GM19463 (cell line): ENCODE data around the gene NOL4L.
"Not testable (repeated sequence)": the region's sequence is repeated elsewhere in the genome, so short reads cannot be mapped to it uniquely, and the experiment has no call there.

Experiments used
- ATAC-seq: cut with Tn5 transposase; IDR thresholded peaks from one replicate; pipeline ENCODE4 v1.9.1; 2021; ENCODE audit warnings: mild to moderate bottlenecking, moderate library complexity; ENCODE audit not compliant: unreplicated experiment

NOL4L gene

DNA sequence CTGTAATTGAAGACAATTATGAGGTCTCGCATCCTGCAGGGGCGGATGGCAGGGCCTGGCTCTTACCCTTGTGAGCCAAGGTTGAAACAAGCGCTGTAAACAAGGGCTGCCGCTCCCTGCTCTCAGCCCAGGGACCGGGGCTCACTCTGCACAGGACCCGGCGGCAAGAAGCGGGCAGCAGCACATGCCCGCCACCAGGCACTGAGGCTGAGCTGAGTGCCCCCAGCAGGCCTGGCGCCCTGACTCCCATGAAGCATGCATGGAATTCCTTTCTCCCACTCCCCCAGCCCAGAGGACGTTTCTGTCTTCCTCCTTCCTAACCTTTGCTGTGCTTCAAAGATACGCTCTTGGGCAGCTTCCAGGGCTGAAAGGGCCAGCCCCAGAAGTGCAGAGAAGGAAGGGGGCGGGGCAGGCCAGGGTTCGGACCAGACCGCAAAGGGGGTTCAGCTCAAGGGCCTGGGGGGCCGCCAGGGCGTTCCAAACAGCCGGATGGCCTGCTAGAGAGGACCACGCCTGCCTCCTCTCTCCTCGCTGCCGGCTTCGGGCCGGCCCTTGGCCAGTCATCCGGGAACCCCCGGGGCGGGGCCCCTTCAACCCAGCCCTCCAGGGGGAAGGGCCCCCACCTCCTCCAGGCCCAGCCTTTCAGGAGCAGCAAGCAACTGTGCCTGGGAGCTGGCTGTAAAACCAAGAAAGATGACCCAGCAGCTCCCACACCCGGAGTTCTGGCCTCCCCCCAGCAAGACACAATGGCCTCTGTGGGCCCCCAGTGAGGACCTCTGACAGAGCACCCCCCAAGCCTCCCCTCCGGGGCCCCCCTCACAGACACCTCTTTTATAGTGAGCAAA lies 109.9 kb downstream of the NOL4L start:
- ATAC-seq, result peak; percentile 69

DNA sequence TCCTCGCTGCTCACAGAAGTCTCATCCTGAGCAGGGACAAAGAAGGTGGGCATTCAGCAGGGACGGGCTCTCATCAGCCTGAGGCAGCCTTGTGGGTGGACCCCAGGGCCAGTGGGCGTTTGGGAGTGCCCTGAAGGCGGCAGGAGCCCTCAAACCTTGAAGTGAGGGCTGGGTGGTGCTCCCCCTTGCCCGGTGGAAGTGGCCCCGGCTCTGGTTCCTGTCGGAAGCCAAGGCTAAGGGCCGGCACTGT lies 110.5 kb downstream of the NOL4L start:
- ATAC-seq, result no peak

DNA sequence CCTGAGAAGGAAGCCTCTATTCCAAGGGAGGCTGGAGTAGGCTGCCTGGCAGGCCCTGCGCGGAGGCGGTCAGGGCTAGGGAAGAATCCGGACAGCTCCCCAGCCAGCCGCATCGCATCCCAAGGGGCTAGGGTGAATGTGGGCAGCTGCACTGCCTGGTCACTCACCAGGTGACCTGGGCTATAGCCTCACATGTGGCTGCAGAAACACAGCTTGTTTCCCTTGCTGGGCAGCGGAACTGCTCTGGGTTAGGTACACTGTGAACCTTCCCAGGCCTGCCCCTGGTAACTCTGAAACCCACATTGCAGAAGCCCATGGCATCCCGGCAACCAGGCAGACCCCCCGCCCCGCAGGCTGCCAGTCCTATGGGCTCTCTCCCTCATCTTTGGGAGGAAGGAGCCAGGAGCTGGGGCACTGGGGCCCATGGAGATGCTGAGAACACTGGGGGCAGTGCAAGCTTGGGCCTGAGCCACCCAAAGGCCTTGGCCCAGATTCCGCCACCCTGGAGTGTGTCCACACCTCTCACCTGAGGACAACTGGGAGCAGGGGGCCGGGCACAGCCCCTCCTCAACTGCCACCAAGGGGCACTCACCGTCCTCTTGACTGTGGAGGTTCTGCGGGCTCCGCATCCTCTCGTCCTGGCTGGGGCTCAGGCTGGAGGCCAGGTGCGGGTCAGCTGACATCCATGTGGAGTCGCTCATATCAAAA lies 111.0 kb downstream of the NOL4L start:
- no peak for ATAC-seq

DNA sequence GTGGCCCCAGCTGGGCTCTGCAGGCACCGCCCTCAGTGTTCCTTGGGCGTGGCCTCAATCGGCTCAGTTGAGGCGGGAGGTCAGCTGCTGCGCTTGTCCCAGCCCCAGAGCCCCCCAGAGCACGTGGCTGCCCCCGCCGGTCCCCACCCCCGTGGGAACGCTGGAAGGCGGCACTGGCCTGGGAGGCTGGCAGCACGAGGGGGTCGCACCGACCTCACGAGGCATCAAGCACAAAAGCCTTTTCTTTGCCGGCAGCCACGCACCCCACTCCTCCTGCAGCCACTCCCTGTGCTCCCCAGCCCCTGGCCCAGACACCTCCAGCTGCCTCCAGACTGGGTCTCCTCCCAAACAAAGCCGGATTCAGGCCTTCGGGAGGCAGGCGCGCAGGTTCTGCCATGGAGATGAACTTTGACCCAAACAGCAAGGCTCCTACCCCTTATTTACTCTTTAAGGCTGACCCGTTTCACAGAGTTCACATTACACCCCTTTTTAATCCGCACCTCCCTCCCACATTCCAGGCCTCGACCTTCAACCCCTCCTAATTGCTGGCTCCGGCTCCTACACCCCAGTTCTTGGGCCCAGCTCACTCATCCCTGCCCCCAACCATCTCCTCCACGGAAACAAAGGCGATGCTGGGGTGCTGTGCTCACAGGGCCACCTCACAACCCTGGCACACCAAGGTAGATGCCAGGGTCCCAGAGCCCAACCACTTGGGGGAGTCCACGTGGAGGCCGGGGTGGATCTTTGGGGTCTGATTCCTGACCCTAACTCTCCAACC lies 111.7 kb downstream of the NOL4L start:
- ATAC-seq, result no peak

DNA sequence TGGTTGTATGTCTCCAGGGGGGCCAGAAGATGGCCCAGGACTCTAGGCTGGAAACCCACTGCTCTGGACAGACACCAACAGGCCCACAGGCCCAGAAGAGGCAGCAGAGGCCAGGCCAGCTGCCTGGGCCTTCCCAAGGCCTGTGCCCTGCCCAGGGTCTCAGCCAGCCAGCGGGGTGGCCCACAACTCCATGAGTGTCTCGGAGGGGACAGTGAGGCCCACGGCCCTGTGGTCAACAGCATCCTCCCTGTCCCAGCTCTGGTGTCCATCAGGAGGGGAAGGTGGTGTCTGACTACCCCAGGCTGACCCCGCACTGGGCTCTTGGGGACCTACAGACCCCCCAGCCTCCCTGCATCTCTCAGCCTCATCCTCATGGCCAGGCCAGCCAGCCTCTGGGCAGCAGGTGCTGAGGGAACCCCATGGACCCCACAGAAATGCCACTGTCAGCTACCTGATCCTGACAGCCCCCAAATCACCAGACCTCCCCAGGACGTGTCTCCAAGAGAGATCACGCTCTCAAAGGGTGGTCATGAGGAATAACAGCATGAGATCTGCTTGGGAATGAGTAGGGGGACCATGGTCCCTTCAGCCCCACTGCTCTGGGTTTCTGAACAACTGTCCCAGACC lies 112.4 kb downstream of the NOL4L start:
- no peak for ATAC-seq

DNA sequence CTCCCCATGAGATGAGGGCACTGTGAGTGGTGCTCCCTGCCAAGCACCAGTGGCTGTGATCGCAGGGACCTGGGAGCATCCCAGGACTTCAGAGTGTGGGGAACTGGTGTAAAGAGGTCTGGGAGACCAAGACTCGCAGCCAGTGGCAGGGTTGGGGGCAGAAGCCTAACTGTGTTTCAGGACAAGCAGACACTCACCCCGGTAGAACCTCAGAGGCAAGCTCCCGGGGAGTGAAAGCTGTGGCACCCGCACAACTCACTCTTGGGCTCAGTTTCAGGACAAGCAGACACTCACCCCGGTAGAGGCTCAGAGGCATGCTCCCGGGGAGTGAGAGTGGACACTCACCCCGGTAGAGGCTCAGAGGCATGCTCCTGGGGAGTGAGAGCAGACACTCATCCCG lies 114.2 kb downstream of the NOL4L start:
- no peak for ATAC-seq

DNA sequence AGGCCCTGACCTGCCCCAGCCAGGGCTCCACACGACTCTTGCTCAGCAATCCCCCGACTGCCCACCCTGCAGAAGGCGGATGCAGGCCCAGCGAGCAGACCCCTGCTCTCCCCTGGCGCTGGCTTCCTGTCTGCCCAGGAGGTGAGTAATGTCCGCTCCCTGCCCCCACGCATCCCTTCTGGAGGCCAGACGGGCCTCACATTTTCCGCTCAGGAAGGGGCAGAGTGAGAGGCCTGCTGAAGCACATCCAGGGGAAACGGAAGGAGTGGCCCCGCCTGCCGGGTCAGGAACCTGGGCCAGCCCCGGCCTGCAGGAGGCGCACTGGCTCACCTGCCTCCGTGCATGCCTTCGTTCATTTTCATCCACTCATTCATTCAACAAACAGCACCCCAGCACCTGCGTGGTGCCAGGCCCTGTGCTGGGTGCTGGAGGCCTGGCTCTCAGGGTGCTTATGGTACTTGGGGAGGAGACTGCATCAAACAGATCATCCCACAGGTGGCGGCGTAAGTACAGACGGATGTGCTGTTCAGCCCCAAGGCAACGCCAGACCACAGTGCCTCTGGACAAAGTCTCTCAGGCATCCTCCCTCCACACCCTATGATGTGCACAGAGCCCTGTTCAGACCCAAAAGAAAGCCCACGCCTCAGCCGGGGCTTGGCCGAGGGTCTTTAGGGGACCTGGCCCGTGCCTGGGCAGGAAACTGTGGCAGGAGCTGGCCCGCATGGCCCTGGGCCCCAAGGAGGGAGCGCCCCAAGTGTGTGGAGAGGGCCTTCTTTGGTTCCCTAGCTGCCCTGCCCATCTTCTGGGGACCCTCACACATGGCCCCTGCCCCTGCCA lies 114.9 kb downstream of the NOL4L start:
- no peak for ATAC-seq

DNA sequence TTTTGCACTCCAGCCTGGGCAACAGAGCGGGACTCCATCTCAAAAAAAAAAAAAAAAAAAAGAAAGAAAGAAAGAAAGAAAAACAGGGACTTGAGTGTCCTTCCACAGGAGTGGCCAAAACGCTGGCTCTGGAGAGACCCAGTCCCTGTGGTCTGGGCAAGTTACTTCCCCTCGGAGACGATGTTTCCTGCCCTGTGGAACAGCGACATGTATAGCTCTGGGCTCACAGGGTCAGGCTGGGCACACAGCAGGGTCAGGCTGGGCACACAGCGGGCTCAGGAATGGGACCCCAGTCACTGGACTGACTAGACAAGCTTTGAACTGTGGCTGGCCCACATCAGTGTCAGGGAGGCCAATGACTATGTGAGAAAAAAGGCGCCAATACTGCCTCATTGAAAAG lies 116.3 kb downstream of the NOL4L start:
- no peak for ATAC-seq

DNA sequence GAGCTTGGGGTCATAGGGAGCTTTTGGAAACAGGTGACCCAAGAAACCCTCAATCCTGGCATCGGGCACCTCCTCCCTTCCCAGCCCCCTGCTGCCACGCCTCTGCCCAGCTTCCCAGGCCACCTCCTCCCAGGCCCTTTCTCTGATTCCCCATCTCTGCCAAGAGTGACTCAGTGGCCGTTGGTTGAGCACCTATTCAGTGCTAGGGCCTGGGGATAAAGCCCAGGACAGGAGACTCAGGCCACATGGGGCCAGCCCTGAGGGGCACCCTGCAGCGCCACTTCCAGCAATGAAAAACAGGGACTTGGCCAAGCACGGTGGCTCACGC lies 116.9 kb downstream of the NOL4L start:
- no peak for ATAC-seq

DNA sequence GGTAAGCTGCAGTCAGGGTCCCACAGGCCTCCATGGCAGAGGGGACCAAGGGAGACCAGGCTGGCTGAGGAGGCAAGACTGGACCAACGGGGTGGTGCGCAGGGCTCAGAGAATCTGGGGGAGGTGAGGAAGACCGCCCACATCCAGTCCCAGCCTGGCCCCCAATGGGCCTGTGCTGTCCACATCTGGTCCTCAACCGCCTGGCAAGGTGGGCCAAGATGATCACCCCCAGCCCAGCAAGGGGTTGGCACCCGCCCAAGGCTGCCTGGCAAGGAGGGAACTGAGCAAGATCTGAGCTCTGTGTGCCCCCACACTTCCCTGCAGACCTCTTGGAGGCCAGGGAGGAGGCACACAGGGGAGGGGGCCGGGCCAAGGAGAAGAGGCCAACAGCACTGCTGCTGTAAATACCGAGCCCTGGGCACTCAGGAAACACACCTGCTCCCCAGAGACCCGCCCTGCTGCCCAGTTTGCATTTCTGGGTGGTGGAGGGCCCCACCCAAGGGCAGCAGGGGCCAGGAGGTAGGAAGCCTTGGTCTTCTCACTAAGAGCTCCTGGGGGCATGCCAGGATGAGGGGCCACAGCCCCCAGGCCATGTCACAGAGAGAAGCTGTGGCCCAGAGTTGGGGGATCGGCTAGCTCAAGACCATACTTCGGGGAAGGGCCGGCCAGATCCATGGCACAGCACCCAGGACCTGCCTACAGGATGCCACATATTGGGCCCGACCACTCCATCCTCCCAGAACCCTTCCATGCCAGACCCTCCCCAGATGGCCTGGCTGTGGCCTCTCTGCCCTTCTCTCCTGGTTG lies 117.4 kb downstream of the NOL4L start:
- no peak for ATAC-seq

DNA sequence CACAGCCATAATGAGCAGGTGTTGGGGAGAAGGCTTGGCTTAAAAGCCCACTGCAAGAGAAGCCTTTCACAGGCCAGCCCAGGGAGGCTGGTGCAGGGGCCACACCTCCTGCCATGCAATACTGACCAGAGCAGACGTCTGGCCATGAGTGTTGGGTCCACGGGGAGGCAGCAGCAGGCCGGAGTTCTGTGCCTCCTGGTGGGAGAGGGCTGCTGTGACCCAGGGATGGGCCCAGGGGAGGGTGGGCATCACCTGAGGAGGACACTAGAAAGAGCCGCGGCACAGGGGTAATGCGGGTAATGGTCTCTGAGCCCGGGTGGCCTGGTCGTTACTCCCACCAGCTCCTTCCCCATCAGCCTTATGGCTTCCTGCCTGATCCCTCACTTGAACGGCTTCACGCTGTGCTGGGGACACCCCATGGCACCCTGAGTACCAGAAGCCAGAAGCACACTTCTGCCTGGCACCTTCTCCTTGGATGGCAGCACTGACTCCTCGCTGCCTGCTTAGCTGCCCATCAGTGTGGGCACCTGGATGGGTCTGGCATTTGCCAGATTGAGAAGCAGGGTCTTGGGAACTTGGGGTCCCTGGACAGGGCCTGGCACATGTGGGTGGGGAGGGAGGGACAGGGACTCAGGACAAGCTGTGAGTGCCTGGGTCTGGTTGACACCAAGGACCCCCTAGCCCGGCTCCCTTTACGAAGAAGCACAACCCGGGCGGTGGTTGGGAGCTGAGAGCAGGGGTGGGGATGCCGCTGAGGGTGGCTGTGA lies 118.2 kb downstream of the NOL4L start:
- no peak for ATAC-seq

DNA sequence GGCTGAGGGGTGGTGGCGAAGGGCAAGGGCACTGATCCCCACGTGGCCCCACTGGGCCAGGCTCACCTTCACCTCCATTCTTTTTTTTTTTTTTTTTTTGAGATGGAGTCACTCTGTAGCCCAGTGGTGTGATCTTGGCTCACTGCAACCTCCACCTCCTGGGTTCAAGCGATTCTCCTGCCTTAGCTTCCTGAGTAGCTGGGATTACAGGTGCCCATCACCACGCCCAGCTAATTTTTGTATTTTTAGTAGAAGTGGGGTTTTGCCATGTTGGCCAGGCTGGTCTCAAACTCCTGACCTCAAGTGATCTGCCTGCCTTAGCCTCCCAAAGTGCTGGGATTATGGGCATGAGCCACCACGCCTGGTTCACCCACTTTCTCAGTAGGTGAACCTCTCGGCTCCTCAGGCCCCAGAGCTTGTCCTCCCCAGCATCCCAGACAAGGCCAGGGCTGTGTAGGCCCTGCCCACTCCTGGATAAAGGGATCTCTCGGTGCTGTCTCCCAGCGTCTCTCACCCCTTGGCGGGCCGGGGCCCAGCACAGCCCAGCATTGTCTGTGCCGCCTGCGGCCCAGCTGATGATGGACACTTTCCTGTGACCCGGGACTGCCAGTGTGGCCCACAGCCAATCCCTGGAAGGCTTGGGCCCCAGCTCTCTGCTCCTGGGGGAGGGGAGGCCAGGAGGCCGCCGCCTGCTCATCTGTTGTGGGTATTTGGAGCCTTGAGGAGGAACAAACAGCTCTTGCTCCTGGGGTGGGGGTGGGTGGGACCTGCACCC lies 119.0 kb downstream of the NOL4L start:
- not testable (repeated sequence) for ATAC-seq

DNA sequence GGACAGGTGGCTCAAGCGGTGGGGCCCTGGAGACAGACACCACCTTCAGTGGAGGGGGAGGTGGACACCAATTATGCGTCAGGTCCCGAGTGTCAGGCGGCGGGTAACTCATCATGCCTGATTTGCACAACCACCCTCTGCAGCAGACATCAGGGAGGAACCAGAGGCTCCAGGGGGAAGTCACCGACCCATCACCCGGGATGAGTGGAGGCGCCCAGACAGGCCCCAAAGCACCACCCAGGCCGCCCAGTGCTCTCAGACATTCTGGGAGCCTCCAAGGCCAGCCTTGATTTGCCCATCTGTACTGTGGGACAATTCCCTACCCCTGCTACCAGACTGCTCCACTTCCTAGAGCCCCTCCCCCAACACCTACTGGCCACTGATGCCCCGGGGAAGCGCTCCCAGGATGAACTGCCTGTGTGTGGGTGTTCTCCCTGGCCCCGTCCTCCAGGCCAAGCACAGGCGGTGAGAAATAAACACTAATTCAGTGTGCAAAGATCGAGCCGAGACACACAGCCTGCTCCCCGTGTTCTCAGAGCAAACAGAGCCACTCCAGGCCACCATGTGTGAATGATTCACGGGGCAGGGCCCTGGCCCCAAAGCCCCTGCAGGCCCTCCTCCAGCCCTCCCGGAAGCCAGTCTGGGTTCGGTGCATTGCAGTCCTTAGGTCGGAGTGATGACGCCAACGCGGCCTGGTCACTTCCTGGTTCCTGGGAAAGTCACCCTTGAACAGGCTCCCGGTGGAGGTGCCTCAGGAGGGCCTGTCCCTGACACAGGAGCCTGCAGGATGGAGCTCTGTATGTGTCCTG lies 119.8 kb downstream of the NOL4L start:
- ATAC-seq, result no peak

DNA sequence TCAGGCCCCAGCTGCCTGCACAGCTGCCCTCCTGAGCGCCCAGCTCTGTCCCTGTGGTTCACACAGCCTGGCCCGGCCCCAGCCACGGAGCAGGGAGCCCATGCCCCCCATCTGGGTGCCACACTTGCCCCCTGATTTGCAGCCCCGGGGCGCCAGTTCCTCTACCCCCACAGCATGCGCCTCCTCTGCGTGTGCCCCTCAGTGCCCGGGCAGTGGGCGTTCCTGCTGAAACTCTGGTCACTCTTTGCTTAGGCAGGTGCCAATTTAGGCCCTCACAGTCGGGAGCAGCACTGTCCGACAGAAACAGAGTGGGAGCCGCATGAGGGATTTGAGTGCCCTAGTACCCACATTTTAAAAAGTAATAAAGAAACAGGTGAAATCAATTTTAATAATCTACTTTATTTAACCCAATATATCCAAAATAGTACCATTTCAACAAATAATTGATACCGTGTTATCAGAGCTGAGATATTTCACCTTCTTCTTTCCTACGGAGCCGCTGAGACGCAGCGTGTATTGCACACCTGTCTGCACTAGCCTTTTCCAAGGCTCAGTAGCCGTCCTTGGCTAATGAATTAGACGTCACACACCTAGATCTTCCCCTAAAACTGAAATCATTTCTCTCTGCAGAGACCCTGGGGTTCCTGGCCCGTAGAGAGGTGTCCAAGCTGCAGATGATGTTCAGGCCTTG lies 120.6 kb downstream of the NOL4L start:
- no peak for ATAC-seq

DNA sequence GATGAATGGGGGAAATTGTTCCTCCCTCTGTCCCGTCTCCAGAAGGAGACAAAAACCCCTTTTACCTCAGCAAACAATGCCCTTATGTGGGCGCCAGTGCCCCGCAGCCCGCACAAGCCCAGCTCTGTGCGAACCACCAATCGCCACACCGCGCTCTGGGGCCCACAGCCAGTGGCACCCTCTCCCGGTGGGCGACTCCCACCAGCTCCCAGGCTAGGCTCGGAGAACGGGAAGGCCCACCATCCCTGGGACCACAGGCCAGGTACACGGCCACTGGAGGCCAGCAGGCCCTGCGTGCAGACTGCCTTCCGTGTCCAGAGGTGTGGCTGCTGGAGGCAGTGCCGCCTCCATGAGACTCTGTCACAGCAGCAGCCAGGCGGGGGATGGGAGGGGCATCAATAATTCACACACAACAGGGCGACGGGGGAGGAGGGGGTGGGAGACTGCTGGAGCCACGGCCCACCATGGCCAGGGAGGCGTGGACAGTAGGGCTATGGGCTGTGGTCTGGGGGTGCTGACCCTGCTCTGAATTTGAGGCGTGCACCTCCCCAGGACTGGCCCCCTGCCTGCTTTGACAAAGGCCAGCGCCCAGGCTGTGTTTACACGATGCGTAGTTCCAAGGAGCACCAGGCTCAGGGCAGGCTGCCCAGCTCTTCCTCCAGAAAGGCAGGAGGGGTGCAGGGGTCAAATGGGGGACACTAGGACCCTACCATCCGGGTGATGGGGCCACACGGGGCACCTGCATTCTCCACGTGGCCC lies 121.3 kb downstream of the NOL4L start:
- ATAC-seq, result no peak

DNA sequence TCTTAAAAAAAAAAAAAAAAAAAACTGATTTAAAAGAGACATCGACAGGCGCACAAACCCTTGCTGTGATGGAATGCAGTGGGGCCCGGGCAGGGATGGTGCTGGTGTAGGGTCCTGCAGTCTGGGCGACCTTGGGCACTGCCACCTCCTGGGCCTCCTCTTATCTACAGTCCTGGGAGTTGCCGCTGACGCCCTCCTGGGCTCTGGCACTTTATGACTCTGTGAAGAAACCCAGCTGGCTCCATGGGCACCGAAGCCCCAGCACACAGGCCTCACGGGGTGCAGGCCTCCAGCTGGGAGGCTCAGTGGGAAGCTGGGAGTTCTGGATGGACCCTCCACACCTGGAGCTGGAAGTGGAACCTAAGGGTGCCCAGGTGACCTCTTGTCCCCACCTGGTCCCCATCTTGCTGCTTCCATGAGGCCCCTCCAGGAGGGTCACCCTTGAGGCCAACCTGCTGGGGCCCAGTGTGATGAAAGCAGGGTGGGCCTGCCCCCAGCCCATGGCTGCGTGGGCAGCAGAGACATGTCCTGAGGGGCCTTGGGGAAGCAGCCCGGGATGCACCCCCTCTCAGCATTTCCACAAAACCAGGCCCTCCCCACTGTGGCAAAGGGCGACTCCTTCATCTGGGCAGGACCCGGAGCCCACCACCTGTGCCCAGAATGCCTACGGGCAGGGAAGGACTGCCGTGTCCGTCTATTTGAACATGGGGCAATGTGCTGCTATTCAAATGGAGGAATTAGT lies 122.1 kb downstream of the NOL4L start:
- no peak for ATAC-seq
